ENCODE results near the gene PARN.
"Not testable (repeated sequence)": the region's sequence is repeated elsewhere in the genome, so short reads cannot be mapped to it uniquely, and the experiment has no call there.

The PARN gene

GRCh38 chr16:14600164-14600563, 29.9 kb downstream of the PARN start:
- Histone ChIP-seq H3K36me3 (ENCODE audit: insufficient read depth, low read length) (peaks cover 48% of the 10 kb centered on the region), H3K9ac (ENCODE audit: low read length) (no peak overlapping the region), H3K4me3 (ENCODE audit: low read depth in 1 of 2, low read length in 2 of 2) (no peak overlapping the region), H3K9me3 (ENCODE audit: low read length) (no peaks in the 10 kb centered on the region), H3K27me3 (ENCODE audit: control insufficient read depth in 1 of 2, insufficient read depth in 2 of 2, low read length in 2 of 2) (no peaks in the 10 kb centered on the region), H3K27ac (ENCODE audit: low read depth, low read length) (no peak overlapping the region), H3K4me1 (ENCODE audit: insufficient read depth, low read length) (no peaks in the 10 kb centered on the region)

GRCh38 chr16:14586637-14587305, 43.3 kb downstream of the PARN start:
- no peak overlapping the region for H3K4me3 ChIP-seq (ENCODE audit: low read depth in 1 of 2, low read length in 2 of 2)
- H3K9me3 ChIP-seq (ENCODE audit: low read length), result no peaks in the 10 kb centered on the region
- peaks cover 56% of the 10 kb centered on the region for H3K36me3 ChIP-seq (ENCODE audit: insufficient read depth, low read length)
- no peak overlapping the region for H3K9ac ChIP-seq (ENCODE audit: low read length)
- no peaks in the 10 kb centered on the region for H3K27me3 ChIP-seq (ENCODE audit: control insufficient read depth in 1 of 2, insufficient read depth in 2 of 2, low read length in 2 of 2)
- no peak overlapping the region for H3K27ac ChIP-seq (ENCODE audit: low read depth, low read length)
- no peaks in the 10 kb centered on the region for H3K4me1 ChIP-seq (ENCODE audit: insufficient read depth, low read length)

DNA sequence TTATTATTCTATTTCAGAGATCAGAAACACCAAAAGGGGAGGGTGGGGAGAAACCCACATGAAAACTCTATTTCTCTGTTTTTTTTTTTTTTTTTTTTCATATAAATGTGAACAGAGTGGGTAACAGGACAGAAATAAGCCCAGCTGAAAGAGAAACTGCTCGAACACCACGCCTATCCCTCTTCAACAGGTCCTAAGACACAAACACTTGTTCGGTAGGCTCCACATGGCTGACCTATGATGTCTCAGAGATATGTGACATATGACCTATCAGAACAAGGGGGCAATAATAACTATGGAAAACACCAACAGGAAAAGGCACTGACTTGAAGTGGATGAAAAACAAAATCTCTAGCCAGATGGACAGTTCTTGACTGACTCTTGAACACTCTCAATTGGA, 44.8 kb downstream of the PARN start:
- Histone ChIP-seq H3K4me3 (ENCODE audit: low read depth in 1 of 2, low read length in 2 of 2) (no peak overlapping the region), H3K27me3 (ENCODE audit: control insufficient read depth in 1 of 2, insufficient read depth in 2 of 2, low read length in 2 of 2) (no peaks in the 10 kb centered on the region), H3K4me1 (ENCODE audit: insufficient read depth, low read length) (no peaks in the 10 kb centered on the region), H3K9me3 (ENCODE audit: low read length) (no peaks in the 10 kb centered on the region), H3K9ac (ENCODE audit: low read length) (no peak overlapping the region), H3K27ac (ENCODE audit: low read depth, low read length) (no peak overlapping the region), H3K36me3 (ENCODE audit: insufficient read depth, low read length) (peaks cover 65% of the 10 kb centered on the region)

DNA sequence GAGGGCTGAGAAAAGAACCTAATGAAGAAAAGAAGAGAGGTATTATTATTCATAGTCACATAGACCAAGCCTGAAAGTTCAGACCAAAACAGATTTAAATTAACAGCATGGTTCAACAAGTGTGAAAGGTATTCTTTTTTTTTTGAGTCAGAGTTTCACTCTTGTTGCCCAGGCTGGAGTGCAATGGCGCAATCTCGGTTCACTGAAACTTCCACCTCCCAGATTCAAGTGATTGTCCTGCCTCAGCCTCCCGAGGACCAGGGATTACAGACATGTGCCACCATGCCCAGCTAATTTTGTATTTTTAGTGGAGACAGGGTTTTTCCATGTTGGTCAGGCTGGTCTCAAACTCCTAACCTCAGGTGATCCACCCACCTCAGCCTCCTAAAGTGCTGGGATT, 49.1 kb downstream of the PARN start:
- not testable (repeated sequence) for H3K4me1 ChIP-seq (ENCODE audit: insufficient read depth, low read length); H3K27ac ChIP-seq (ENCODE audit: low read depth, low read length)
- H3K36me3 ChIP-seq (ENCODE audit: insufficient read depth, low read length), result peaks cover 48% of the 10 kb centered on the region

GRCh38 chr16:14579266-14579665, 50.8 kb downstream of the PARN start:
- Histone ChIP-seq H3K4me3 (ENCODE audit: low read depth in 1 of 2, low read length in 2 of 2) (no peak overlapping the region), H3K9me3 (ENCODE audit: low read length) (no peaks in the 10 kb centered on the region), H3K4me1 (ENCODE audit: insufficient read depth, low read length) (no peaks in the 10 kb centered on the region), H3K9ac (ENCODE audit: low read length) (no peak overlapping the region), H3K27ac (ENCODE audit: low read depth, low read length) (no peak overlapping the region), H3K36me3 (ENCODE audit: insufficient read depth, low read length) (peaks cover 45% of the 10 kb centered on the region), H3K27me3 (ENCODE audit: control insufficient read depth in 1 of 2, insufficient read depth in 2 of 2, low read length in 2 of 2) (no peaks in the 10 kb centered on the region)

More for the DNA sequence above, 49.1 kb downstream of the PARN start:
- H3K9ac ChIP-seq (ENCODE audit: low read length); H3K27me3 ChIP-seq (ENCODE audit: control insufficient read depth in 1 of 2, insufficient read depth in 2 of 2, low read length in 2 of 2); H3K4me3 ChIP-seq (ENCODE audit: low read depth in 1 of 2, low read length in 2 of 2); H3K9me3 ChIP-seq (ENCODE audit: low read length): not testable (repeated sequence)

DNA sequence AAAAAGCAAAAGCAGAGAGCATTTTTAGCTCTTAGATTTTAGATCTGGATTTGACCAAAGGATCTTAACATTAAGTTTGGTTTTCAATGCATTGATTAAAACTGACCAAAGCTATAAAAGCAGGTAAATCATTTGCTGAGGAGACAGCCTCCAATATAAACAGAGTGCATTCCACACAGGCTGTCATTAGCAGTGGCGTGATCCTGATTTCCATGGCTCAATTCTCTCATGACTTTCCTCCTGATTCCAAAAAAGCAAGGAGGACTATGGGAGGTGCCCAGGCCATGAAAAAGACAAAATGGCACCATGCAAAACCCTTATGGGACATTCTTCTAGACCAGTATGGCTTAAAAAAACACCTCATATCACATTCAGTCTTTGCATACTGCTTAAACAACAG, 53.5 kb downstream of the PARN start:
- Histone ChIP-seq H3K9me3 (ENCODE audit: low read length) (no peaks in the 10 kb centered on the region), H3K27ac (ENCODE audit: low read depth, low read length) (no peak overlapping the region), H3K9ac (ENCODE audit: low read length) (no peak overlapping the region), H3K4me3 (ENCODE audit: low read depth in 1 of 2, low read length in 2 of 2) (no peak overlapping the region), H3K36me3 (ENCODE audit: insufficient read depth, low read length) (peaks cover 27% of the 10 kb centered on the region), H3K27me3 (ENCODE audit: control insufficient read depth in 1 of 2, insufficient read depth in 2 of 2, low read length in 2 of 2) (no peaks in the 10 kb centered on the region), H3K4me1 (ENCODE audit: insufficient read depth, low read length) (no peaks in the 10 kb centered on the region)

DNA sequence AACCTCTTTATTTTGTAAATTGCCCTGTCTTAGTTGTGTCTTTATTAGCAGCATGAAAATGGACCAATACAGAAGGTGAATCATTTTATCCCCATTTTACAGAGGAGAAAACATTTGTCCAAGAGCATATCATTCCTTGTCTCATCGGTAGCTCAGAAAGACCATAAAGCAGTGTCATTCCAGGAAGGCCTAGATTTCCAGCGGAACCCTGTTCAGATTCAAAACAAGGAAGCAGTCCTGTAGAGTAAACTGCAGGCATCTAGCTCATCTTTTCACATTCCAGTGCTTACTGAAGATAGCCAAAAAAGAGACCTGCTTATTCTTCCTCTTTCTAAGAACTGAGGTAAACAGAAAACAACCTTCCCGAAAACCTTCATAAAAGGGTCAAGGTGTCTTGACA, 54.0 kb downstream of the PARN start:
- H3K9ac ChIP-seq (ENCODE audit: low read length), result no peak overlapping the region
- H3K27ac ChIP-seq (ENCODE audit: low read depth, low read length), result no peak overlapping the region
- no peaks in the 10 kb centered on the region for H3K4me1 ChIP-seq (ENCODE audit: insufficient read depth, low read length)
- H3K36me3 ChIP-seq (ENCODE audit: insufficient read depth, low read length), result peaks cover 22% of the 10 kb centered on the region
- H3K9me3 ChIP-seq (ENCODE audit: low read length), result no peaks in the 10 kb centered on the region
- H3K27me3 ChIP-seq (ENCODE audit: control insufficient read depth in 1 of 2, insufficient read depth in 2 of 2, low read length in 2 of 2), result no peaks in the 10 kb centered on the region
- no peak overlapping the region for H3K4me3 ChIP-seq (ENCODE audit: low read depth in 1 of 2, low read length in 2 of 2)

DNA sequence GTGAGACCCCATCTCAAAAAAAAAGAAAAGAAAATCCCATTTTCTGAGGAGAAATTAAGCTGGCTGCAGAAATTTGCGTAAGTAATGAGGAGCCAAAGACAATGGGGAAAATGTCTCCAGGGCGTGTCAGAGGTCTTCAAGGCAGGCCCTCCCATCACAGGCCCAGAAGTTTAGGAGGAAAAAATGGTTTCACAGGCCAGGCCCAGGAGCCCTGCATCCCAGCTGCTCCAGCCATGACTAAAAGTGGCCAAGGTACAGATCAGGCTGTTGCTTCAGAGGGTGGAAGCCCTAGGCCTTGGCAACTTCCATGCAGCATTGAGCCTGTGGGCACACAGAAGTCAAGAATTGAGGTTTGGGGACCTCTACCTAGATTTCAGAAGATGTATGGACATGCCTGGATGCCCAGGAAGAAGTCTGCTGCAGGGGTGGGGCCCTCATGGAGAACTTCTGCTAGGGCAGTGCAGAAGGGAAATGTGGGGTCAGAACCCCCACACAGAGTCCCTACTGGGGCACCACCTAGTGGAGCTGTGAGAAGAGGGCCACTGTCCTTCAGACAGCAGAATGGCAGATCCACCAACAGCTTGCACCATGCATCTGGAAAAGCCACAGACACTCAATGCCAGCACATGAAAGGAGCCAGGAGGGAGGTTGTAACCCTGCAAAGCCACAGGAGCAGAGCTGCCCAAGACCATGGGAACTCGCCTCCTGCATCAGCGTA, 55.2 kb downstream of the PARN start:
- not testable (repeated sequence) for H3K27me3 ChIP-seq (ENCODE audit: control insufficient read depth in 1 of 2, insufficient read depth in 2 of 2, low read length in 2 of 2); H3K4me3 ChIP-seq (ENCODE audit: low read depth in 1 of 2, low read length in 2 of 2); H3K9ac ChIP-seq (ENCODE audit: low read length); H3K27ac ChIP-seq (ENCODE audit: low read depth, low read length); H3K4me1 ChIP-seq (ENCODE audit: insufficient read depth, low read length); H3K9me3 ChIP-seq (ENCODE audit: low read length)
- peaks cover 16% of the 10 kb centered on the region for H3K36me3 ChIP-seq (ENCODE audit: insufficient read depth, low read length)

GRCh38 chr16:14572535-14572934, 57.5 kb downstream of the PARN start:
- Histone ChIP-seq H3K27ac (ENCODE audit: low read depth, low read length) (no peak overlapping the region), H3K36me3 (ENCODE audit: insufficient read depth, low read length) (peaks cover 9% of the 10 kb centered on the region), H3K9me3 (ENCODE audit: low read length) (no peaks in the 10 kb centered on the region), H3K4me3 (ENCODE audit: low read depth in 1 of 2, low read length in 2 of 2) (no peak overlapping the region), H3K4me1 (ENCODE audit: insufficient read depth, low read length) (peaks cover under 1% of the 10 kb centered on the region), H3K27me3 (ENCODE audit: control insufficient read depth in 1 of 2, insufficient read depth in 2 of 2, low read length in 2 of 2) (no peaks in the 10 kb centered on the region), H3K9ac (ENCODE audit: low read length) (no peak overlapping the region)

GRCh38 chr16:14569213-14569612, 60.8 kb downstream of the PARN start:
- Histone ChIP-seq H3K36me3 (ENCODE audit: insufficient read depth, low read length) (no peaks in the 10 kb centered on the region), H3K4me3 (ENCODE audit: low read depth in 1 of 2, low read length in 2 of 2) (no peak overlapping the region), H3K4me1 (ENCODE audit: insufficient read depth, low read length) (peaks cover 30% of the 10 kb centered on the region), H3K9me3 (ENCODE audit: low read length) (no peaks in the 10 kb centered on the region), H3K27ac (ENCODE audit: low read depth, low read length) (no peak overlapping the region), H3K9ac (ENCODE audit: low read length) (no peak overlapping the region), H3K27me3 (ENCODE audit: control insufficient read depth in 1 of 2, insufficient read depth in 2 of 2, low read length in 2 of 2) (no peaks in the 10 kb centered on the region)

GRCh38 chr16:14566599-14566998, 63.5 kb downstream of the PARN start:
- H3K27ac ChIP-seq (ENCODE audit: low read depth, low read length), result peak overlapping the region; percentile 50

DNA sequence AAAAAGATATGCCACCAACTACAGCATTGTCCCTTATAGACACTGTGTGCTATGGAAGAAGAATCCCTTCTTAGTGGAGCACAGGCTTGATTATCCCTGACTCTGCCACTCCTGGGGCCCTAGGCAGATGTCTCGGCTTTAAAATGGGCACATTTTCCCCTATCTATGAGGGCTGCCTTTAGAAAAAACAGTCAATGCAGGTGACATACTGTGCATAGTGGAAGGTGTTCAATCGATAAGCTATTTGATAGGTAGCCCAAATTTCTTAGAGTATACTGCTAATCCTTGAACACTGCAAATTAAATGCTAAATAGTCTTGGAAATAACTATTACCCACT, 64.4 kb downstream of the PARN start:
- Histone ChIP-seq H3K36me3 (ENCODE audit: insufficient read depth, low read length) (no peaks in the 10 kb centered on the region), H3K27me3 (ENCODE audit: control insufficient read depth in 1 of 2, insufficient read depth in 2 of 2, low read length in 2 of 2) (no peaks in the 10 kb centered on the region), H3K4me3 (ENCODE audit: low read depth in 1 of 2, low read length in 2 of 2) (no peak overlapping the region), H3K9me3 (ENCODE audit: low read length) (no peaks in the 10 kb centered on the region), H3K27ac (ENCODE audit: low read depth, low read length) (peak overlapping the region; percentile 50), H3K4me1 (ENCODE audit: insufficient read depth, low read length) (peaks cover 38% of the 10 kb centered on the region), H3K9ac (ENCODE audit: low read length) (no peak overlapping the region)

More at GRCh38 chr16:14566599-14566998, 63.5 kb downstream of the PARN start:
- Histone ChIP-seq H3K9me3 (ENCODE audit: low read length) (no peaks in the 10 kb centered on the region), H3K27me3 (ENCODE audit: control insufficient read depth in 1 of 2, insufficient read depth in 2 of 2, low read length in 2 of 2) (no peaks in the 10 kb centered on the region), H3K4me1 (ENCODE audit: insufficient read depth, low read length) (peaks cover 38% of the 10 kb centered on the region), H3K9ac (ENCODE audit: low read length) (no peak overlapping the region), H3K4me3 (ENCODE audit: low read depth in 1 of 2, low read length in 2 of 2) (no peak overlapping the region), H3K36me3 (ENCODE audit: insufficient read depth, low read length) (no peaks in the 10 kb centered on the region)

All from muscle layer of colon (tissue), 2 donors.